Endothelial cell of umbilical vein (primary cell): ENCODE measurements around the gene SLC6A1. TPM values are rescaled to one million over a fixed set of nuclear protein-coding genes. Genes with fewer than 3 reads are reported as not detected.

Experiments
- BruUV-seq: library from RNA; stranded (reverse); fragments of 400-500 nt; replicated peaks from 2 replicates; lab custom pipeline; 2021; lab: Mats Ljungman, UMichigan
- CTCF ChIA-PET: fragments of 300-600, 350-600 bp; sonication (Branson Sonifier 250); formaldehyde crosslinking; loops from one replicate; lab custom pipeline; 2021; ENCODE audit warnings: antibody characterized with exemption, inconsistent platforms; lab: Charles Lee
- POLR2A ChIA-PET: fragments of 300-600, 350-600 bp; sonication (Branson Sonifier 250); formaldehyde crosslinking; loops from one replicate; lab custom pipeline; 2021; ENCODE audit warnings: antibody characterized with exemption, inconsistent platforms; lab: Charles Lee
- DNase-seq: peaks from one replicate; pipeline ENCODE4 v3.0.0-alpha.2; 2011; ENCODE audit warnings: low read depth, low spot score
- FAIRE-seq: peaks from 2 replicates; lab custom pipeline; 2011; peaks lifted over from hg19 to GRCh38; lab: Jason Lieb, UNC
- H2AFZ ChIP-seq: 2 replicates; pipeline ENCODE4 v1.6.0; 2012; ENCODE audit warnings: low read depth, low read length, control low read depth, inconsistent platforms
- H3K27ac ChIP-seq: 2 replicates; pipeline ENCODE4 v1.5.1; 2011; ENCODE audit warnings: low read depth, mild to moderate bottlenecking, control low read depth, low read length, moderate library complexity; ENCODE audit not compliant: insufficient read depth
- H3K27me3 ChIP-seq, 2 experiments: 2 replicates each; pipeline versions ENCODE4 v1.6.0 to v1.6.1; 2011; ENCODE audit warnings: low read length in 2 of 2, mixed read lengths in 1 of 2; ENCODE audit not compliant: control insufficient read depth in 2 of 2, insufficient read depth in 2 of 2
- H3K36me3 ChIP-seq, 2 experiments: 2 replicates in 1 of 2; 3 replicates in 1 of 2; pipeline ENCODE4 v1.5.1; 2011; ENCODE audit warnings: low read length in 2 of 2, mild to moderate bottlenecking in 1 of 2, moderate library complexity in 1 of 2; ENCODE audit not compliant: control insufficient read depth in 2 of 2, insufficient read depth in 2 of 2; ENCODE audit errors: extremely low read depth in 1 of 2
- H3K4me1 ChIP-seq: 3 replicates; pipeline ENCODE4 v1.5.1; 2011; ENCODE audit warnings: mild to moderate bottlenecking, low read length; ENCODE audit not compliant: control insufficient read depth, insufficient read depth; ENCODE audit errors: extremely low read depth
- H3K4me2 ChIP-seq: 2 replicates; pipeline ENCODE4 v1.6.1; 2011; ENCODE audit warnings: low read length, control low read depth, mixed read lengths; ENCODE audit not compliant: insufficient read depth
- H3K4me3 ChIP-seq, 3 experiments: fragments of 200-600 bp in 1 of 3; sonication (generic), shearing (Covaris generic) in 1 of 3; replicated peaks in 1 of 3; 2 replicates each; pipeline ENCODE4 v1.5.1; 2011 to 2016; ENCODE audit warnings: control low read depth in 3 of 3, low read length in 3 of 3, mild to moderate bottlenecking in 2 of 3, inconsistent platforms in 1 of 3, low read depth in 1 of 3, moderate library complexity in 1 of 3; ENCODE audit not compliant: insufficient read depth in 1 of 3
- H3K79me2 ChIP-seq: 2 replicates; pipeline ENCODE4 v1.6.0; 2012; ENCODE audit warnings: low read length, inconsistent platforms; ENCODE audit not compliant: control insufficient read depth, insufficient read depth
- H3K9ac ChIP-seq: replicated peaks from 2 replicates; pipeline ENCODE3; 2011; ENCODE audit warnings: low read length, control low read depth; ENCODE audit not compliant: insufficient read depth; ENCODE audit errors: extremely low read depth
- H3K9me1 ChIP-seq: replicated peaks from 3 replicates; pipeline ENCODE4 v1.6.0; 2011; ENCODE audit warnings: mild to moderate bottlenecking, low read length; ENCODE audit not compliant: control insufficient read depth, insufficient read depth; ENCODE audit errors: extremely low read depth
- H3K9me3 ChIP-seq: replicated peaks from 2 replicates; pipeline ENCODE4 v1.5.1; 2012; ENCODE audit warnings: low read length, inconsistent platforms; ENCODE audit not compliant: control insufficient read depth, insufficient read depth
- H4K20me1 ChIP-seq: replicated peaks from 2 replicates; pipeline ENCODE3; 2011; ENCODE audit warnings: mild to moderate bottlenecking, low read length; ENCODE audit not compliant: control insufficient read depth, insufficient read depth; ENCODE audit errors: extremely low read depth
- EZH2 ChIP-seq: IDR thresholded peaks from 2 replicates; pipeline ENCODE4 v1.6.1; 2012; ENCODE audit warnings: borderline replicate concordance, low read depth, mild to moderate bottlenecking, moderate library complexity, low read length, inconsistent platforms; ENCODE audit not compliant: severe bottlenecking
- GATA2 ChIP-seq: IDR thresholded peaks from 2 replicates; pipeline ENCODE4 v1.7.0; 2011; ENCODE audit warnings: low read depth, mild to moderate bottlenecking, moderate library complexity, mixed read lengths, low read length; ENCODE audit not compliant: insufficient read length, insufficient read depth
- JUN ChIP-seq: IDR thresholded peaks from 2 replicates; pipeline ENCODE4 v1.6.1; 2011; ENCODE audit warnings: borderline replicate concordance, low read depth; ENCODE audit not compliant: insufficient read length, insufficient read depth
- MAX ChIP-seq: IDR thresholded peaks from 2 replicates; pipeline ENCODE4 v1.6.1; 2011; ENCODE audit not compliant: insufficient read depth, insufficient read length
- MYC ChIP-seq: IDR thresholded peaks from one replicate; pipeline ENCODE4 v1.6.1; 2011; ENCODE audit warnings: mild to moderate bottlenecking, low read depth, low read length
- POLR2A ChIP-seq: IDR thresholded peaks from 2 replicates; pipeline ENCODE4 v1.6.1; 2012; ENCODE audit warnings: low read depth, mild to moderate bottlenecking, control low read depth, low read length
- dilution Hi-C: fragments of 300-500 bp; cut with MboI; formaldehyde crosslinking; loops from one replicate; pipeline ENCODE4 v1.15.0; 2019; ENCODE audit warnings: low sequenced_read_pairs; ENCODE audit not compliant: extremely low pct_ligation_motif_present
- intact Hi-C: fragments of 100-400 bp; cut with micrococcal nuclease; formaldehyde crosslinking; loops from one replicate; pipeline ENCODE4 v1.10.0; 2022
- polyA plus RNA-seq, 4 experiments: library from polyadenylated mRNA; depleted of rRNA in 3 of 4; stranded (reverse) in 3 of 4; unstranded in 1 of 4; fragments of >200 nt; gene quantifications; 2 replicates each; pipeline versions ENCODE4 v1.2.1 to v1.2.3, GENCODE V29; 2011 to 2012; ENCODE audit warnings: missing spikeins in 1 of 4
- total RNA-seq: library from RNA; stranded (reverse); gene quantifications from 2 replicates; pipeline ENCODE4 v1.2.3, GENCODE V29; 2021

Gene SLC6A1
- total and polyA plus RNA-seq, 2 donors (not counting 3 experiments of a cell fraction or from before 2014, with no cell fraction given), result not detected

DNA sequence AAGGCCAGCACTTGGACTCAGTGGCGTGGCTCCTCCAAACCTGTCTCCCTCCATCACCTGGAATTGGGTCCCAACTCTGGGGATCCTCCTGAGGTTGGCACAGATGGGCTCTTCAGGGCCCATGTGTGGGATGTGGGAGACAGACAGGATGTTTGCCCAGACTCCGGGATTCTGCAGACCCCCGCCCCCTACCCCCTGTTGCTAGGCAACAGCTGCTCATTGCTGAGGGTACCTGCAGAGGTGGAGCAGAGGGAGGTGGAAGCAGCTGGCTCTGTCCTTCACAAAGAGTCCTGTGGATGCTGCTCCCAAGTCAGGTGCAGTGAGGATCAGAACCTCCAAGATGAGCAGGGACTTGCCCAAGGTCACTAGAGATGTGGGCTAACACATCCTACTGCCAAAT, 40.0 kb upstream of the SLC6A1 start:
- DNase-seq (no peak), FAIRE-seq (no peak)
- Histone ChIP-seq H3K36me3 (no peaks in the 10 kb centered on the region), H3K27ac (no peak overlapping the region), H2AFZ (no peak overlapping the region), H4K20me1 (no peaks in the 10 kb centered on the region), H3K9me1 (no peaks in the 10 kb centered on the region), H3K9ac (no peak overlapping the region), H3K79me2 (no peaks in the 10 kb centered on the region), H3K4me1 (no peaks in the 10 kb centered on the region), H3K4me3 (no peak overlapping the region), H3K4me2 (no peak overlapping the region), H3K27me3 (no peaks in the 10 kb centered on the region), H3K9me3 (no peaks in the 10 kb centered on the region)
- ChIA-PET CTCF (no interaction called here), POLR2A (no interaction called here)
- intact Hi-C loops (no loop called here), dilution Hi-C loops (no loop called here)
- no TSS peak for BruUV-seq
- TF ChIP-seq EZH2 (no peak), GATA2 (no peak), MYC (no peak)

GRCh38 chr3:10954740-10955139, 37.8 kb upstream of the SLC6A1 start:
- ChIA-PET POLR2A (no interaction called here), CTCF (no interaction called here)
- Histone ChIP-seq H4K20me1 (no peaks in the 10 kb centered on the region), H2AFZ (no peak overlapping the region), H3K79me2 (no peaks in the 10 kb centered on the region), H3K4me1 (no peaks in the 10 kb centered on the region), H3K27ac (no peak overlapping the region), H3K9me1 (no peaks in the 10 kb centered on the region), H3K9ac (no peak overlapping the region), H3K9me3 (no peaks in the 10 kb centered on the region), H3K36me3 (no peaks in the 10 kb centered on the region), H3K27me3 (no peaks in the 10 kb centered on the region), H3K4me3 (no peak overlapping the region), H3K4me2 (no peak overlapping the region)
- intact Hi-C loops (no loop called here), dilution Hi-C loops (no loop called here)
- FAIRE-seq, result no peak
- BruUV-seq, result no TSS peak
- peak; percentile 23 for TF ChIP-seq MAX
- no peak for TF ChIP-seq JUN
- TF ChIP-seq POLR2A, result no peak
- TF ChIP-seq EZH2, result no peak
- TF ChIP-seq MYC, result no peak
- no peak for DNase-seq
